B cell (primary cell): Measurements from ENCODE around the gene ITGB8.

Experiments
- EZH2 ChIP-seq: IDR thresholded peaks from 2 replicates; pipeline ENCODE4 v1.6.1; 2012; ENCODE audit warnings: borderline replicate concordance, low read depth, mild to moderate bottlenecking, moderate library complexity, low read length; ENCODE audit not compliant: insufficient read depth, poor library complexity, severe bottlenecking
- TF ChIP-seq, protein P1 (sequence below): fragments of 200-600 bp; IDR thresholded peaks from one replicate; pipeline ENCODE4 v1.8.0; 2022; ENCODE audit warnings: antibody characterized with exemption, mild to moderate bottlenecking

DNA sequence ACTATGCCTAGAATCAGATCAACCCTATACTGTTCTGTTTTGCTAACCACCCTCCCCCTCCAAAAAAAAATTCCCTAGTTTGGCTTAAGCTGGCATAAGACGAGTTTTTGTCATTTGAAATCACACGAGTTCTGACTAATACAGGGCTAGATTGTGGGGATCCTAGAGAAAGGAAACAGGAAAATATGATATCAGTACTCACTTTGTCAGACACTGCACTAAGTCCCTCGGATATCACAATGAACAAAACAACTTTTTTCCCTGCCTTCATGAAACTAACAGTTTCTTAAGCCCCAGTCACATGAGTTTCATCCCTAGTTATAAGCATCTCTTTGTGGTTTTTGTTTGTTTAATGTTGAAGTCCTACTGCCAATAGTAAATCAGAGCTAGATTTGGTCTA is 118.5 kb downstream of the ITGB8 start:
- TF ChIP-seq, protein P1, sequence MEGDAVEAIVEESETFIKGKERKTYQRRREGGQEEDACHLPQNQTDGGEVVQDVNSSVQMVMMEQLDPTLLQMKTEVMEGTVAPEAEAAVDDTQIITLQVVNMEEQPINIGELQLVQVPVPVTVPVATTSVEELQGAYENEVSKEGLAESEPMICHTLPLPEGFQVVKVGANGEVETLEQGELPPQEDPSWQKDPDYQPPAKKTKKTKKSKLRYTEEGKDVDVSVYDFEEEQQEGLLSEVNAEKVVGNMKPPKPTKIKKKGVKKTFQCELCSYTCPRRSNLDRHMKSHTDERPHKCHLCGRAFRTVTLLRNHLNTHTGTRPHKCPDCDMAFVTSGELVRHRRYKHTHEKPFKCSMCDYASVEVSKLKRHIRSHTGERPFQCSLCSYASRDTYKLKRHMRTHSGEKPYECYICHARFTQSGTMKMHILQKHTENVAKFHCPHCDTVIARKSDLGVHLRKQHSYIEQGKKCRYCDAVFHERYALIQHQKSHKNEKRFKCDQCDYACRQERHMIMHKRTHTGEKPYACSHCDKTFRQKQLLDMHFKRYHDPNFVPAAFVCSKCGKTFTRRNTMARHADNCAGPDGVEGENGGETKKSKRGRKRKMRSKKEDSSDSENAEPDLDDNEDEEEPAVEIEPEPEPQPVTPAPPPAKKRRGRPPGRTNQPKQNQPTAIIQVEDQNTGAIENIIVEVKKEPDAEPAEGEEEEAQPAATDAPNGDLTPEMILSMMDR = no peak
- TF ChIP-seq EZH2 = no peak
